ENCODE data around the gene GFY.

GRCh38 chr19:49431330-49431749 lies 6.2 kb downstream of the GFY start:
- TF ChIP-seq, protein P1, sequence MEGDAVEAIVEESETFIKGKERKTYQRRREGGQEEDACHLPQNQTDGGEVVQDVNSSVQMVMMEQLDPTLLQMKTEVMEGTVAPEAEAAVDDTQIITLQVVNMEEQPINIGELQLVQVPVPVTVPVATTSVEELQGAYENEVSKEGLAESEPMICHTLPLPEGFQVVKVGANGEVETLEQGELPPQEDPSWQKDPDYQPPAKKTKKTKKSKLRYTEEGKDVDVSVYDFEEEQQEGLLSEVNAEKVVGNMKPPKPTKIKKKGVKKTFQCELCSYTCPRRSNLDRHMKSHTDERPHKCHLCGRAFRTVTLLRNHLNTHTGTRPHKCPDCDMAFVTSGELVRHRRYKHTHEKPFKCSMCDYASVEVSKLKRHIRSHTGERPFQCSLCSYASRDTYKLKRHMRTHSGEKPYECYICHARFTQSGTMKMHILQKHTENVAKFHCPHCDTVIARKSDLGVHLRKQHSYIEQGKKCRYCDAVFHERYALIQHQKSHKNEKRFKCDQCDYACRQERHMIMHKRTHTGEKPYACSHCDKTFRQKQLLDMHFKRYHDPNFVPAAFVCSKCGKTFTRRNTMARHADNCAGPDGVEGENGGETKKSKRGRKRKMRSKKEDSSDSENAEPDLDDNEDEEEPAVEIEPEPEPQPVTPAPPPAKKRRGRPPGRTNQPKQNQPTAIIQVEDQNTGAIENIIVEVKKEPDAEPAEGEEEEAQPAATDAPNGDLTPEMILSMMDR (IDR thresholded peaks at IDR 0.05; ENCODE audit: low read length), result no peak
- TF ChIP-seq EZH2 (optimal IDR thresholded peaks at IDR 0.05; ENCODE audit: low read depth, low read length) (no peak), EZH2phosphoT487 (IDR thresholded peaks at IDR 0.05; ENCODE audit: low read length) (no peak)
